Measurements from ENCODE around the gene TLX1. TPM values are rescaled to one million over a fixed set of nuclear protein-coding genes. Genes with fewer than 3 reads are reported as not detected.

The TLX1 gene
- total RNA-seq, 1 experiment from 2014 or later = not detected

DNA sequence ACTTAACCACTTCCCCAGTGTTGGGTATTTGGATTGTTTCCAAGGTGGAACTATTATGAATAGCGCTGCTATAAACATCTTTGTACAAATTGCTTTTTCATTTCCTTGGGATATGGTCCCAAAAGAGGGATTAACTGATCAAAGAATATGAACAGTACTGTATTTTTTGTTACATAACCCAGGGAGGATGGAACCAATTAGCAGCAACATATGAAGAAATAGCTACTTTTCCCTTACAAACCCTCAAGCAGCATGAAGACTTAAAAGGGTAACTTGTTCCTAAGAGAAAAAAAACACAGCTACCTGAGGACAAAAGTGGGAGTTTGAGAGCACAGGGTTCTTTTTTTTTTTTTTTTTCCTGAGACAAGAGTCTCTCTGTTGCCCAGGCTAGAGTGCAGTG lies 13.1 kb upstream of the TLX1 start:
- H3K9me3 ChIP-seq (ENCODE audit: low read length) = no peaks in the 10 kb centered on the region
- no peaks in the 10 kb centered on the region; the same call in 1 of the 2 replicates for H3K4me1 ChIP-seq (ENCODE audit: insufficient read depth, low read length)
- no peaks in the 10 kb centered on the region for H3F3A ChIP-seq (ENCODE audit: low read length, unreplicated experiment)
- POLR2A ChIA-PET (ENCODE audit: unreplicated experiment) = no interaction called here
- H3K9ac ChIP-seq (ENCODE audit: low read length) = no peak overlapping the region
- H3K27me3 ChIP-seq (ENCODE audit: low read length) = peaks cover 9% of the 10 kb centered on the region; the same call in 1 of the 2 replicates
- intact Hi-C loops (cut with micrococcal nuclease) = no loop called here
- no TSS peak for BruUV-seq (replicated peaks)
- H3K36me3 ChIP-seq (ENCODE audit: low read depth, low read length) = no peaks in the 10 kb centered on the region
- no peak overlapping the region for H3K4me3 ChIP-seq (ENCODE audit: low read length)
- H3K79me2 ChIP-seq (ENCODE audit: low read length) = no peaks in the 10 kb centered on the region
- DNase-seq = no peak
- no peaks in the 10 kb centered on the region for H4K20me1 ChIP-seq (ENCODE audit: low read length)
- no peak overlapping the region for H3K27ac ChIP-seq (ENCODE audit: low read length)
- no peaks in the 10 kb centered on the region for H3K9me2 ChIP-seq (replicated peaks; ENCODE audit: low read length)
- CTCF ChIA-PET = interaction anchor here (0.7 kb wide), 1 partner anchor 185 kb away, joined by 6 read pairs; no protein-coding TSS in a partner anchor
- no peak for ATAC-seq
- no peak overlapping the region for H2AFZ ChIP-seq (ENCODE audit: low read length)
- H3K4me2 ChIP-seq (ENCODE audit: low read length) = no peak overlapping the region
- no peak for TF ChIP-seq EZH2phosphoT487 (IDR thresholded peaks at IDR 0.05; ENCODE audit: borderline replicate concordance, low read length)
- TF ChIP-seq, protein P1, sequence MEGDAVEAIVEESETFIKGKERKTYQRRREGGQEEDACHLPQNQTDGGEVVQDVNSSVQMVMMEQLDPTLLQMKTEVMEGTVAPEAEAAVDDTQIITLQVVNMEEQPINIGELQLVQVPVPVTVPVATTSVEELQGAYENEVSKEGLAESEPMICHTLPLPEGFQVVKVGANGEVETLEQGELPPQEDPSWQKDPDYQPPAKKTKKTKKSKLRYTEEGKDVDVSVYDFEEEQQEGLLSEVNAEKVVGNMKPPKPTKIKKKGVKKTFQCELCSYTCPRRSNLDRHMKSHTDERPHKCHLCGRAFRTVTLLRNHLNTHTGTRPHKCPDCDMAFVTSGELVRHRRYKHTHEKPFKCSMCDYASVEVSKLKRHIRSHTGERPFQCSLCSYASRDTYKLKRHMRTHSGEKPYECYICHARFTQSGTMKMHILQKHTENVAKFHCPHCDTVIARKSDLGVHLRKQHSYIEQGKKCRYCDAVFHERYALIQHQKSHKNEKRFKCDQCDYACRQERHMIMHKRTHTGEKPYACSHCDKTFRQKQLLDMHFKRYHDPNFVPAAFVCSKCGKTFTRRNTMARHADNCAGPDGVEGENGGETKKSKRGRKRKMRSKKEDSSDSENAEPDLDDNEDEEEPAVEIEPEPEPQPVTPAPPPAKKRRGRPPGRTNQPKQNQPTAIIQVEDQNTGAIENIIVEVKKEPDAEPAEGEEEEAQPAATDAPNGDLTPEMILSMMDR (conservative IDR thresholded peaks at IDR 0.05; ENCODE audit: low read depth, low read length) = no peak
- no peak for TF ChIP-seq EZH2 (IDR thresholded peaks at IDR 0.05; ENCODE audit: low read length, unreplicated experiment)

DNA sequence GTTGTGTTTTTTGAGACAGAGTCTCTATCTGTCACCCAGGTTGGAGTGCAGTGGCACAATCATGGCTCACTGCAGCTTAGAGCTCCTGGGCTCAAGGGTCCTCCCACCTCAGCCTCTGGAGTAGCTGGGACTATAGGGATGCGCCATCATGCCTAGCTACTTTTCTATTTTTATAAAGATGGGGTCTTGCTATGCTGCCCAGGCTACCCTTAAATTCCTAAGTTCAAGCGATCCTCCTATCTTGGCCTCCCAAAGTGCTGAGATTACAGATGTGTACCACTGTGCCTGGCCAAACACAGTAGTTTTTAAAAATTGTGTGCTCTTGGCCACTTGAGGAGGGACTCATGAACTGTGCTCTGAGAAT lies 10.6 kb upstream of the TLX1 start:
- TF ChIP-seq EZH2 (IDR thresholded peaks at IDR 0.05; ENCODE audit: low read length, unreplicated experiment) (no peak), EZH2phosphoT487 (IDR thresholded peaks at IDR 0.05; ENCODE audit: borderline replicate concordance, low read length) (no peak)
- TF ChIP-seq, protein P1 (conservative IDR thresholded peaks at IDR 0.05; ENCODE audit: low read depth, low read length) = no peak
- no peaks in the 10 kb centered on the region for H3K36me3 ChIP-seq (ENCODE audit: low read depth, low read length)
- BruUV-seq (replicated peaks) = no TSS peak
- H3K27ac ChIP-seq (ENCODE audit: low read length) = no peak overlapping the region
- no peaks in the 10 kb centered on the region for H4K20me1 ChIP-seq (ENCODE audit: low read length)
- H3K9ac ChIP-seq (ENCODE audit: low read length) = no peak overlapping the region
- no peak for ATAC-seq
- H3K9me3 ChIP-seq (ENCODE audit: low read length) = no peaks in the 10 kb centered on the region
- no peaks in the 10 kb centered on the region for H3F3A ChIP-seq (ENCODE audit: low read length, unreplicated experiment)
- no peaks in the 10 kb centered on the region for H3K9me2 ChIP-seq (replicated peaks; ENCODE audit: low read length)
- ChIA-PET CTCF (no interaction called here), POLR2A (ENCODE audit: unreplicated experiment) (no interaction called here)
- H3K4me1 ChIP-seq (ENCODE audit: insufficient read depth, low read length) = no peaks in the 10 kb centered on the region; the same call in 1 of the 2 replicates
- no peak for DNase-seq
- H2AFZ ChIP-seq (ENCODE audit: low read length) = no peak overlapping the region
- H3K79me2 ChIP-seq (ENCODE audit: low read length) = no peaks in the 10 kb centered on the region
- intact Hi-C loops (cut with micrococcal nuclease) = no loop called here
- H3K4me3 ChIP-seq (ENCODE audit: low read length) = no peak overlapping the region
- no peak overlapping the region for H3K4me2 ChIP-seq (ENCODE audit: low read length)
- peaks cover 9% of the 10 kb centered on the region; the same call in 1 of the 2 replicates for H3K27me3 ChIP-seq (ENCODE audit: low read length)

DNA sequence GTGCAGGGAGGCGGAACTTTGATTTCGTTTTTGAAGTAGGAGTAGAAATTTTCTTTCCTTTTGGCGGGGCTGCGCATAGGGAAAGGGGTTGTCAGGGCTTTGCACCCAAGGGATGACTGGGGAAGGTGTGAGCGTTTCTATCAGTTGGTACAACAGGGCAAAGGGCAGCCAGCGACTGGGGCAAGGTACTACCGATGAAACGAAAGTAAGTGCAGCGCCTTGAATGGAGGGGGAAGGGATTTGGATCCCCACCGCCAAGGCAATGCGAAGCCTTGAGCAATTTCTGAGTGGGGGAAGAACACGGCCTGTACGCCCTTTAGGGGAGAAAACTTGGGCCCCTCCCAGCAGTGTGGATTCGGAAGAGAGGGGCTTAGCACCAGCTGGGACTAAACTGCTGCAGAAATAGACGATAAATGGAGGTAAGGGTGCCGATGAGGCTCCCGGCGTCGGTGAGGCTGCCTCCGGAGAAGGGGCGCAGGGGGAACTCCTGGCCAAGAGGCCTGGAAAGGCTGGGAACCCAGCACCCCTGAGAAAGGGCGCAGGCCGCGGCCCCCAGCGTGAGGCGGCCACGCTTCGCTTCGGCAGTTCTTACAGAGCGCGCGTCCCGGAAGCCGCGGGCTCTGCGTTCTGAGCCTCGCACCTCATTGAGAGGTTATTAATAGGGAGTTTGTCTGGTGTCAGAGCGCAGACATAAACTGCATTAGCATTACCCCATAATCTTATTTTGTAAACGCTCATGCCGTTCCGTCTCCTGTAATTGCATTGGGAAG lies 10.0 kb upstream of the TLX1 start:
- no peak overlapping the region for H3K9ac ChIP-seq (ENCODE audit: low read length)
- no peak overlapping the region for H3K4me3 ChIP-seq (ENCODE audit: low read length)
- no peaks in the 10 kb centered on the region for H3F3A ChIP-seq (ENCODE audit: low read length, unreplicated experiment)
- H3K9me3 ChIP-seq (ENCODE audit: low read length) = no peaks in the 10 kb centered on the region
- ChIA-PET CTCF (no interaction called here), POLR2A (ENCODE audit: unreplicated experiment) (no interaction called here)
- ATAC-seq = no peak
- DNase-seq = no peak
- H3K4me2 ChIP-seq (ENCODE audit: low read length) = no peak overlapping the region
- peaks cover 9% of the 10 kb centered on the region; the same call in 1 of the 2 replicates for H3K27me3 ChIP-seq (ENCODE audit: low read length)
- no peaks in the 10 kb centered on the region for H4K20me1 ChIP-seq (ENCODE audit: low read length)
- H3K36me3 ChIP-seq (ENCODE audit: low read depth, low read length) = no peaks in the 10 kb centered on the region
- H2AFZ ChIP-seq (ENCODE audit: low read length) = no peak overlapping the region
- intact Hi-C loops (cut with micrococcal nuclease) = no loop called here
- H3K27ac ChIP-seq (ENCODE audit: low read length) = no peak overlapping the region
- H3K9me2 ChIP-seq (replicated peaks; ENCODE audit: low read length) = no peaks in the 10 kb centered on the region
- H3K79me2 ChIP-seq (ENCODE audit: low read length) = no peaks in the 10 kb centered on the region
- no peaks in the 10 kb centered on the region; the same call in 1 of the 2 replicates for H3K4me1 ChIP-seq (ENCODE audit: insufficient read depth, low read length)
- TF ChIP-seq, protein P1 (conservative IDR thresholded peaks at IDR 0.05; ENCODE audit: low read depth, low read length) = no peak
- TF ChIP-seq EZH2phosphoT487 (IDR thresholded peaks at IDR 0.05; ENCODE audit: borderline replicate concordance, low read length) (no peak), EZH2 (IDR thresholded peaks at IDR 0.05; ENCODE audit: low read length, unreplicated experiment) (no peak)
- no TSS peak for BruUV-seq (replicated peaks)
